Spleen (tissue), 11 donors: ENCODE measurements around the gene BBIP1. TPM values are rescaled to one million over a fixed set of nuclear protein-coding genes. Genes with fewer than 3 reads are reported as not detected.

Source experiments
- DNase-seq: peaks from one replicate; pipeline ENCODE4 v3.0.0-alpha.2; 2020
- H3K27ac ChIP-seq, 8 donors: fragments of 200-600 bp; sonication (generic) in 7 of 8; 1 replicate in 4 of 8; 2 replicates in 4 of 8; pipeline versions ENCODE4 v1.5.0 to v1.8.0; 2016 to 2021; ENCODE audit warnings: inconsistent platforms in 4 of 8, mild to moderate bottlenecking in 4 of 8, moderate library complexity in 1 of 8
- H3K27me3 ChIP-seq, 7 donors: fragments of 200-600 bp; sonication (generic) in 6 of 7; replicated peaks in 1 of 7; 1 replicate in 4 of 7; 2 replicates in 3 of 7; pipeline versions ENCODE4 v1.5.0 to v1.8.0; 2016 to 2021; ENCODE audit warnings: inconsistent platforms in 3 of 7, mild to moderate bottlenecking in 1 of 7
- H3K36me3 ChIP-seq, 6 donors: fragments of 200-600 bp; sonication (generic) in 5 of 6; 1 replicate in 4 of 6; 2 replicates in 2 of 6; pipeline versions ENCODE4 v1.5.0 to v1.8.0; 2016 to 2021; ENCODE audit warnings: inconsistent platforms in 2 of 6
- H3K4me1 ChIP-seq, 6 donors: fragments of 200-600 bp; sonication (generic) in 5 of 6; 1 replicate in 3 of 6; 2 replicates in 3 of 6; pipeline versions ENCODE4 v1.5.0 to v1.8.0; 2016 to 2021; ENCODE audit warnings: inconsistent platforms in 3 of 6
- H3K4me3 ChIP-seq, 8 donors: fragments of 200-600 bp; sonication (generic) in 7 of 8; 1 replicate in 4 of 8; 2 replicates in 4 of 8; pipeline versions ENCODE4 v1.5.0 to v1.8.0; 2016 to 2021; ENCODE audit warnings: inconsistent platforms in 4 of 8, mild to moderate bottlenecking in 4 of 8, moderate library complexity in 2 of 8
- H3K9me3 ChIP-seq, 8 donors: fragments of 200-600 bp; sonication (generic) in 7 of 8; 1 replicate in 4 of 8; 2 replicates in 4 of 8; pipeline versions ENCODE4 v1.5.0 to v1.8.0; 2016 to 2021; ENCODE audit warnings: inconsistent platforms in 4 of 8
- POLR2A ChIP-seq, 3 donors: fragments of 450-650 bp; IDR thresholded peaks; one replicate each; pipeline ENCODE4 v1.5.1; 2017; ENCODE audit warnings: antibody characterized with exemption in 3 of 3, mild to moderate bottlenecking in 1 of 3
- POLR2AphosphoS5 ChIP-seq, 3 donors: sonication (generic); formaldehyde crosslinking; IDR thresholded peaks; one replicate each; pipeline ENCODE4 v1.5.1; 2017; ENCODE audit warnings: antibody characterized with exemption in 3 of 3
- WGBS, 5 donors: extraction: QIAGEN DNeasy Blood & Tissue Kit in 3 of 5; methylation state at CpG; one replicate each; pipeline versions ENCODE4 v1.1.5 to v1.1.7; 2013 to 2018; 5-methylcytosine and 5-hydroxymethylcytosine counted together
- intact Hi-C: fragments of 100-400 bp; cut with DNase I; formaldehyde crosslinking; loops from one replicate; pipeline ENCODE4 v1.15.0; 2023; ENCODE audit warnings: low total_unique reads
- polyA plus RNA-seq, 3 donors: library from polyadenylated mRNA; stranded (reverse); fragments of 200-250 nt; gene quantifications; one replicate each; pipeline ENCODE4 v1.2.1, GENCODE V29; 2013
- total RNA-seq, 7 donors: library from RNA; depleted of rRNA in 3 of 7; stranded (reverse); fragments of >200 nt in 3 of 7; fragmentation: NEBNext Ultra II Directional in 4 of 7; extraction: Animal tissue kit (Norgen Biotek cat#: 25700) in 4 of 7; gene quantifications; one replicate each; pipeline versions ENCODE4 v1.1.0 to v1.2.1, GENCODE V29; 2016 to 2021
- TF ChIP-seq, protein P1 (sequence below), 11 experiments: fragments of 200-600 bp in 7 of 11; fragments of 450-650 bp in 4 of 11; sonication (generic) in 4 of 11; IDR thresholded peaks in 8 of 11; conservative IDR thresholded peaks in 3 of 11; 1 replicate in 7 of 11; 2 replicates in 4 of 11; pipeline versions ENCODE4 v1.4.0 to v1.8.0; 2016 to 2021; ENCODE audit warnings: antibody characterized with exemption in 11 of 11, inconsistent platforms in 4 of 11, mild to moderate bottlenecking in 1 of 11
- donor health status: healthy with polysubstance abuse.
- donor health status: DM: no; HTN: no; CAD: no; lungs with moderate emphysema.
- donor health status: DM: no; HTN: no; CAD: no.
- donor health status: Bipolar disorder and iron deficiency.
- donor health status: healthy.
- donor health status: DM: no; HTN: no; CAD: no.
- donor health status: DM: yes; HTN: yes; CAD: no.

BBIP1 gene
- total and polyA plus RNA-seq, 10 donors: 20.7 to 40.0 (median 27.1) TPM

DNA sequence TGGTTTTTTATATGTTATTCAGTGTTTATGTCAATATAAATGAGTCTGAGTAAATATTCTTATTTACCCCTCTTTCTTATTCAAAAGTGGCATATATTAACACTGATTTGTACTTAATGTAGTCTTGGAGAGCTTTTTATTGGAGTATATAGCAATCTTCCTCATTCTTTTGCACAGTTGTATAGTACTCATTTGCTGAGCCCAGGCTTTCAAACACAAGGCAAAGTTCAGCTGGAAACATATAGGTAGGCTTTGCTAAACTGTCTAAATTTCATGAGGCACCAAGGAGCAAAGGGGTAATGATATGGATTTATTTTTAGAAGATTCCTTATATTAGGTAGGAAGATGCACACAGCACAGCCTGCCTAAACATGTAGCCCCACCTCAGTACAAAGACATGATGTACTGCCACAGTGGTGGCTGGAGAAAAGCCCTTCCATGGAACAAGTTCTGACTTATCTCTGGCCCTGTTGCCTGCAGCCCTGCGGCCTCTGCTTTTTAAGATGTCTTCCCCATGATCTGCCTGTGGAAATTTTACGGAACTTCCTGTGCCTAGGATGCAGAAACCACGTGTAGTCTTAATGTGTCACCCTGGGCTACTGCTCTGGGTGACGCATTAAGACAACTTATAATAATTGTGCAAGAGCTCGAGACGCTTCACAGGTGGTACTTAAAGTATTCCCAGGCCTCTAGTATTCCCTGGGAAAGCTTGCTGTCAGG, 56.9 kb downstream of the BBIP1 start:
- intact Hi-C loops: no loop called here
- peak overlapping the region; percentile 82 to 100 (median 99) for H3K27ac ChIP-seq
- H3K9me3 ChIP-seq: no peaks in the 10 kb centered on the region
- no peak for DNase-seq
- peaks cover 91 to 100% (median 99%) of the 10 kb centered on the region in 6 donors for H3K4me1 ChIP-seq
- 49 to 76% (median 57%) methylated on average over 5 to 6 of the region's 6 CpGs for WGBS, 5 donors
- no peaks in the 10 kb centered on the region for H3K27me3 ChIP-seq
- H3K36me3 ChIP-seq: no peaks in the 10 kb centered on the region
- TF ChIP-seq, protein P1, sequence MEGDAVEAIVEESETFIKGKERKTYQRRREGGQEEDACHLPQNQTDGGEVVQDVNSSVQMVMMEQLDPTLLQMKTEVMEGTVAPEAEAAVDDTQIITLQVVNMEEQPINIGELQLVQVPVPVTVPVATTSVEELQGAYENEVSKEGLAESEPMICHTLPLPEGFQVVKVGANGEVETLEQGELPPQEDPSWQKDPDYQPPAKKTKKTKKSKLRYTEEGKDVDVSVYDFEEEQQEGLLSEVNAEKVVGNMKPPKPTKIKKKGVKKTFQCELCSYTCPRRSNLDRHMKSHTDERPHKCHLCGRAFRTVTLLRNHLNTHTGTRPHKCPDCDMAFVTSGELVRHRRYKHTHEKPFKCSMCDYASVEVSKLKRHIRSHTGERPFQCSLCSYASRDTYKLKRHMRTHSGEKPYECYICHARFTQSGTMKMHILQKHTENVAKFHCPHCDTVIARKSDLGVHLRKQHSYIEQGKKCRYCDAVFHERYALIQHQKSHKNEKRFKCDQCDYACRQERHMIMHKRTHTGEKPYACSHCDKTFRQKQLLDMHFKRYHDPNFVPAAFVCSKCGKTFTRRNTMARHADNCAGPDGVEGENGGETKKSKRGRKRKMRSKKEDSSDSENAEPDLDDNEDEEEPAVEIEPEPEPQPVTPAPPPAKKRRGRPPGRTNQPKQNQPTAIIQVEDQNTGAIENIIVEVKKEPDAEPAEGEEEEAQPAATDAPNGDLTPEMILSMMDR (IDR thresholded peaks at IDR 0.05 in 8 of 11, conservative IDR thresholded peaks at IDR 0.05 in 3 of 11): no peak
- TF ChIP-seq POLR2AphosphoS5 (IDR thresholded peaks at IDR 0.05): no peak
- TF ChIP-seq POLR2A (IDR thresholded peaks at IDR 0.05): no peak
- H3K4me3 ChIP-seq: peak overlapping the region in 1 of 8 donors; percentile 30

DNA sequence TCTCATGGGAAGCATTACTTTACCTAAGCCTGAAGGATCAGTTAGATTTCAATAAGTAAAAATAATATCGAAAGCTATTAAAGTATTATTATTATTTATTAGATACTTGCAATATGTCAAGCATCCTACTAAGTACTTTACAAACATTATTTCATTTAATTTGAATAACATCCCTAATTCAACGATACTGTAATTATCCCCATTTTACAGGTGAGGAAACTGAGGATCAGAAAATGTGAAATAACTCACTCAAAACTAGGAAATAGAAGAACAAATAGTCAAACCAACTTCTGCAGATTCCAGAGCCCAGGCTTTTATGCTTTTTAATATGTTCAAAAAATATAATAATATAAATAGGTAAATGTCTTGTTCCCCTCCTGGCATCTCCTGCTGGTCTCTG, 57.5 kb downstream of the BBIP1 start:
- no peaks in the 10 kb centered on the region for H3K36me3 ChIP-seq
- H3K27me3 ChIP-seq: no peaks in the 10 kb centered on the region
- intact Hi-C loops: no loop called here
- DNase-seq: no peak
- 97 to 99% (median 98%) methylated on average over 2 of the region's 2 CpGs for WGBS, 5 donors
- no peaks in the 10 kb centered on the region for H3K9me3 ChIP-seq
- no peak overlapping the region for H3K4me3 ChIP-seq
- TF ChIP-seq, protein P1 (IDR thresholded peaks at IDR 0.05 in 8 of 11, conservative IDR thresholded peaks at IDR 0.05 in 3 of 11): no peak
- no peak for TF ChIP-seq POLR2AphosphoS5 (IDR thresholded peaks at IDR 0.05)
- no peak for TF ChIP-seq POLR2A (IDR thresholded peaks at IDR 0.05)
- peaks cover 85 to 95% (median 94%) of the 10 kb centered on the region in 6 donors for H3K4me1 ChIP-seq
- peak overlapping the region; percentile 82 to 100 (median 99) for H3K27ac ChIP-seq

DNA sequence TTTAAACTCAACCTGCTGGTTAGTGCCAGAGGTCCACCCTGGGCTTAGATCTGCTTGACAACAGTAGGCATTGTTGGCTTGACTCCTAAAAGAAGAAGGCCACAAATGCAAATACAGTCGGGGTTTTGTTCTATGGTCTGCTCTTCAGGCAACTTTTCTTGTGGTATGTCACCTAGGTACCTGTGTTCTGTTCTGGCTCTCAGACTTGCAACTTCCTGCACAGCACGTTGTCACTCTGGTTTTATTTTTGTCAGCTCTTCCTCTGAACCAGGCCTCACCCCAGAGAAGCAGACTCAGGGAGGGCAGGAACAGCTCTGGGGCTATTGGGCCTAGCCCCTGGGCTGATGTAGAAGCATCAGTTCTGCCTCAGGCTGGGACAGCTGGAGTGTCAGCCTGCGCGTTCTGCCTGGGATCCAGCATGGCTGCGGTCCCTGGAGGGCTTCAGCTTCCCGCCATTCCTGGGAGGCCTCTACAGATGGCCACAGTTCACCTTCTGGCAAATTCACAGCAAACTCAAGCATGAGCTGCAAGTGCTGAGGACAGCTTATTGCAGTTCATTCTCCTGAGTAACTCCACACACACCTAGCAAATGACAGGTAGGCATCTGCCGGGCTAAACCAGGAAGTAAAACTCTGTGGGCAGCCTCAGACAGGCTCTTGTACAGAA, 58.3 kb downstream of the BBIP1 start:
- WGBS, 5 donors: 27 to 56% (median 52%) methylated on average over 2 to 7 of the region's 7 CpGs
- Histone ChIP-seq H3K27me3 (no peaks in the 10 kb centered on the region), H3K9me3 (no peaks in the 10 kb centered on the region), H3K27ac (peak overlapping the region; percentile 82 to 100 (median 99)), H3K4me3 (peak overlapping the region in 1 of 8 donors; percentile 43), H3K4me1 (peaks cover 78 to 87% (median 86%) of the 10 kb centered on the region in 6 donors), H3K36me3 (no peaks in the 10 kb centered on the region)
- intact Hi-C loops: no loop called here
- peak; percentile 86 for DNase-seq
- no peak for TF ChIP-seq POLR2A (IDR thresholded peaks at IDR 0.05)
- TF ChIP-seq, protein P1 (IDR thresholded peaks at IDR 0.05 in 8 of 11, conservative IDR thresholded peaks at IDR 0.05 in 3 of 11): no peak
- peak; percentile 64 to 85 (median 67) for TF ChIP-seq POLR2AphosphoS5 (IDR thresholded peaks at IDR 0.05)

DNA sequence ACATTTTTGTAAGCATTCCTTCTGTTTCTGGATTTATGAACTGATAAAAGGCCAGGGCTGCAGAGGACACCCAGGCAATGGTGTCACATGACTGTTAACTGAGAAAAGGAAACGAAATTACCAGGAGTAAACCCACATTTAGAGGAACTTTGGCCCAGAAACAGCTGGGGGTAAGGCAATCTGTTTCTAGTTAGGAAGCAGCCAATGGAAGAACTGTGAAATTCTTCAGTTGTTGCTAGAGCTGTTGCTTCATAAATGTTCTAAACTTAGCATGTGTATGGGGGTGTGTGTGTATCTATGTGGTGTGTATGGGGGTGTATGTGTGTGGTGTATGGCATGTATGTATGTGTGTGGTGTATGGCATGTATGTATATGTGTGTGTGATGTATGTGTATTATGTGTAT, 59.0 kb downstream of the BBIP1 start:
- Histone ChIP-seq H3K9me3 (no peaks in the 10 kb centered on the region), H3K27ac (peak overlapping the region; percentile 82 to 100 (median 99)), H3K27me3 (no peaks in the 10 kb centered on the region), H3K36me3 (no peaks in the 10 kb centered on the region), H3K4me1 (peaks cover 70 to 83% (median 79%) of the 10 kb centered on the region in 6 donors), H3K4me3 (peak overlapping the region in 1 of 8 donors; percentile 43)
- WGBS, 5 donors: 0 to 26% (median 13%) methylated on average over 1 of the region's 1 CpG
- TF ChIP-seq, protein P1 (IDR thresholded peaks at IDR 0.05 in 8 of 11, conservative IDR thresholded peaks at IDR 0.05 in 3 of 11): no peak
- intact Hi-C loops: no loop called here
- no peak for DNase-seq
